Activated T-cell treated with anti-CD3 and anti-CD28 coated beads, Interleukin-2, amount 50 U/mL, for 48 hours (primary cell): ENCODE results near the gene CYTH3.

ENCODE experiments used
- DNase-seq, 2 experiments: peaks; one replicate each; pipeline ENCODE4 v3.0.0-alpha.2; 2020

Gene CYTH3

GRCh38 chr7:6142871-6143380 lies 129.5 kb downstream of the CYTH3 start:
- no peak for DNase-seq

- DNase-seq: no peak
These were observed 133.0 kb downstream of the CYTH3 start for GRCh38 chr7:6139189-6139996.

GRCh38 chr7:6136475-6136874 lies 135.9 kb downstream of the CYTH3 start:
- no peak for DNase-seq

GRCh38 chr7:6133249-6133648 lies 139.2 kb downstream of the CYTH3 start:
- DNase-seq: no peak

GRCh38 chr7:6130007-6130587 lies 142.3 kb downstream of the CYTH3 start:
- no peak for DNase-seq

- no peak for DNase-seq
These were observed 144.2 kb downstream of the CYTH3 start for GRCh38 chr7:6128205-6128604.

- DNase-seq: no peak
These were observed 145.3 kb downstream of the CYTH3 start for GRCh38 chr7:6127110-6127490.

GRCh38 chr7:6123843-6124242 lies 148.6 kb downstream of the CYTH3 start:
- no peak for DNase-seq

- no peak for DNase-seq
These were observed 151.3 kb downstream of the CYTH3 start for GRCh38 chr7:6121141-6121540.

- no peak for DNase-seq
These were observed 154.9 kb downstream of the CYTH3 start for GRCh38 chr7:6117533-6117932.

GRCh38 chr7:6116211-6116610 lies 156.2 kb downstream of the CYTH3 start:
- no peak for DNase-seq
